Osteoblast (primary cell): ENCODE measurements around the gene ASTN2. TPM values are rescaled to one million over a fixed set of nuclear protein-coding genes. Genes with fewer than 3 reads are reported as not detected.

Experiments
- DNase-seq: peaks from one replicate; pipeline ENCODE4 v3.0.0; 2011; ENCODE audit warnings: low spot score, mixed read lengths; ENCODE audit not compliant: insufficient read length; ENCODE audit errors: missing footprints
- H2AFZ ChIP-seq: 2 replicates; pipeline ENCODE4 v1.6.0; 2011; ENCODE audit warnings: mild to moderate bottlenecking, low read length
- H3K27ac ChIP-seq: 2 replicates; pipeline ENCODE4 v1.5.1; 2011; ENCODE audit warnings: mild to moderate bottlenecking, low read depth, low read length, moderate library complexity
- H3K27me3 ChIP-seq: 2 replicates; pipeline ENCODE4 v1.6.0; 2012; ENCODE audit warnings: mild to moderate bottlenecking, control low read depth, inconsistent platforms, low read length, moderate library complexity; ENCODE audit not compliant: insufficient read depth
- H3K36me3 ChIP-seq: 2 replicates; pipeline ENCODE4 v1.5.1; 2011; ENCODE audit warnings: mild to moderate bottlenecking, low read length, control low read depth, moderate library complexity; ENCODE audit not compliant: insufficient read depth
- H3K4me1 ChIP-seq: 2 replicates; pipeline ENCODE4 v1.5.1; 2011; ENCODE audit warnings: mild to moderate bottlenecking, low read length, control low read depth, moderate library complexity; ENCODE audit not compliant: insufficient read depth
- H3K4me2 ChIP-seq: 2 replicates; pipeline ENCODE4 v1.6.0; 2011; ENCODE audit warnings: mild to moderate bottlenecking, low read length; ENCODE audit not compliant: insufficient read depth
- H3K4me3 ChIP-seq: fragments of 200-600 bp; sonication (generic); 3 replicates; pipeline ENCODE4 v1.5.1; 2012; ENCODE audit warnings: mild to moderate bottlenecking, low read length, inconsistent platforms; ENCODE audit not compliant: insufficient read depth
- H3K79me2 ChIP-seq: 2 replicates; pipeline ENCODE4 v1.6.0; 2012; ENCODE audit warnings: mild to moderate bottlenecking, low read length, control low read depth, inconsistent platforms; ENCODE audit not compliant: insufficient read depth
- H3K9me3 ChIP-seq: 2 replicates; pipeline ENCODE4 v1.5.1; 2011; ENCODE audit warnings: low read depth, low read length, control low read depth
- H4K20me1 ChIP-seq: 2 replicates; pipeline ENCODE4 v1.6.0; 2012; ENCODE audit warnings: mild to moderate bottlenecking, low read length, control low read depth; ENCODE audit not compliant: insufficient read depth
- CTCF ChIP-seq: IDR thresholded peaks from 2 replicates; pipeline ENCODE4 v1.5.1; 2011; ENCODE audit warnings: mild to moderate bottlenecking, low read depth, low read length, moderate library complexity; ENCODE audit errors: extremely low read depth
- total RNA-seq: library from RNA; depleted of rRNA; stranded (reverse); fragments of >200 nt; gene quantifications from 2 replicates; pipeline ENCODE4 v1.2.3, GENCODE V29; 2012

The ASTN2 gene
- total RNA-seq, 1 donor, result 4.7 TPM

GRCh38 chr9:117084221-117084620 is 330.6 kb downstream of the ASTN2 start:
- H3K4me1 ChIP-seq, result no peaks in the 10 kb centered on the region
- TF ChIP-seq CTCF, result no peak
- peaks cover 3% of the 10 kb centered on the region for H3K9me3 ChIP-seq
- no peak for DNase-seq
- no peaks in the 10 kb centered on the region for H3K27me3 ChIP-seq
- no peak overlapping the region for H3K4me3 ChIP-seq
- no peak overlapping the region for H3K27ac ChIP-seq
- no peaks in the 10 kb centered on the region for H3K79me2 ChIP-seq
- no peak overlapping the region for H2AFZ ChIP-seq
- no peaks in the 10 kb centered on the region for H3K36me3 ChIP-seq
- no peak overlapping the region for H3K4me2 ChIP-seq
- H4K20me1 ChIP-seq, result no peaks in the 10 kb centered on the region

GRCh38 chr9:117083559-117083958 is 331.3 kb downstream of the ASTN2 start:
- Histone ChIP-seq H3K4me3 (no peak overlapping the region), H3K27ac (no peak overlapping the region), H3K4me1 (no peaks in the 10 kb centered on the region), H3K79me2 (no peaks in the 10 kb centered on the region), H4K20me1 (no peaks in the 10 kb centered on the region), H3K9me3 (peaks cover 3% of the 10 kb centered on the region), H2AFZ (no peak overlapping the region), H3K27me3 (no peaks in the 10 kb centered on the region), H3K36me3 (no peaks in the 10 kb centered on the region), H3K4me2 (no peak overlapping the region)
- TF ChIP-seq CTCF, result no peak
- DNase-seq, result no peak

GRCh38 chr9:117081641-117082317 is 333.1 kb downstream of the ASTN2 start:
- no peaks in the 10 kb centered on the region for H3K27me3 ChIP-seq
- no peaks in the 10 kb centered on the region for H3K79me2 ChIP-seq
- DNase-seq, result no peak
- no peaks in the 10 kb centered on the region for H3K4me1 ChIP-seq
- no peak overlapping the region for H3K4me2 ChIP-seq
- H3K36me3 ChIP-seq, result no peaks in the 10 kb centered on the region
- no peak for TF ChIP-seq CTCF
- H3K4me3 ChIP-seq, result no peak overlapping the region
- H4K20me1 ChIP-seq, result no peaks in the 10 kb centered on the region
- no peak overlapping the region for H3K27ac ChIP-seq
- H3K9me3 ChIP-seq, result peaks cover 3% of the 10 kb centered on the region
- no peak overlapping the region for H2AFZ ChIP-seq

GRCh38 chr9:117080765-117081390 is 334.0 kb downstream of the ASTN2 start:
- no peaks in the 10 kb centered on the region for H3K36me3 ChIP-seq

More at GRCh38 chr9:117080765-117081390, 334.0 kb downstream of the ASTN2 start:
- no peak for TF ChIP-seq CTCF
- Histone ChIP-seq H2AFZ (no peak overlapping the region), H3K9me3 (peaks cover 3% of the 10 kb centered on the region), H3K4me1 (no peaks in the 10 kb centered on the region), H3K4me2 (no peak overlapping the region), H4K20me1 (no peaks in the 10 kb centered on the region), H3K27ac (no peak overlapping the region), H3K27me3 (no peaks in the 10 kb centered on the region), H3K79me2 (no peaks in the 10 kb centered on the region), H3K4me3 (no peak overlapping the region)
- no peak for DNase-seq
